Measurements from ENCODE around the gene MUC22.
"Not testable (repeated sequence)": the region's sequence is repeated elsewhere in the genome, so short reads cannot be mapped to it uniquely, and the experiment has no call there.

The MUC22 gene

GRCh38 chr6:31038559-31038958, 28.3 kb downstream of the MUC22 start:
- no peak for DNase-seq

- no peak for DNase-seq
These were observed 30.5 kb downstream of the MUC22 start for GRCh38 chr6:31040801-31041200.

- DNase-seq = no peak
These were observed 31.2 kb downstream of the MUC22 start for GRCh38 chr6:31041372-31041974.

GRCh38 chr6:31042806-31043205, 32.5 kb downstream of the MUC22 start:
- peak; percentile 45 for DNase-seq

- DNase-seq = peak in 1 of 2 donors; percentile 11
These were observed 37.8 kb downstream of the MUC22 start for GRCh38 chr6:31048099-31048498.

- no peak for DNase-seq
These were observed 39.2 kb downstream of the MUC22 start for GRCh38 chr6:31049518-31049917.

GRCh38 chr6:31053187-31053586, 42.9 kb downstream of the MUC22 start:
- DNase-seq = not testable (repeated sequence)

- DNase-seq = no peak
These were observed 43.6 kb downstream of the MUC22 start for GRCh38 chr6:31053873-31054272.

GRCh38 chr6:31055441-31055840, 45.2 kb downstream of the MUC22 start:
- no peak for DNase-seq

GRCh38 chr6:31057426-31058003, 47.2 kb downstream of the MUC22 start:
- DNase-seq = no peak

- peak; percentile 21 to 38 for DNase-seq
These were observed 48.0 kb downstream of the MUC22 start for GRCh38 chr6:31058128-31058894.

GRCh38 chr6:31060145-31060544, 49.9 kb downstream of the MUC22 start:
- no peak for DNase-seq

- no peak for DNase-seq
These were observed 53.7 kb downstream of the MUC22 start for GRCh38 chr6:31063906-31064435.

- DNase-seq = no peak
These were observed 55.3 kb downstream of the MUC22 start for GRCh38 chr6:31065556-31065955.

GRCh38 chr6:31067028-31067427, 56.8 kb downstream of the MUC22 start:
- DNase-seq = not testable (repeated sequence)

- not testable (repeated sequence) for DNase-seq
These were observed 57.8 kb downstream of the MUC22 start for GRCh38 chr6:31067891-31068668.

- peak; percentile 75 to 79 for DNase-seq
These were observed 58.5 kb downstream of the MUC22 start for GRCh38 chr6:31068669-31069340.

GRCh38 chr6:31070711-31071197, 60.5 kb downstream of the MUC22 start:
- peak in 1 of 2 donors; percentile 37 for DNase-seq

GRCh38 chr6:31074401-31074800, 64.1 kb downstream of the MUC22 start:
- DNase-seq = no peak

- no peak for DNase-seq
These were observed 65.3 kb downstream of the MUC22 start for GRCh38 chr6:31075528-31075927.

GRCh38 chr6:31076611-31077010, 66.3 kb downstream of the MUC22 start:
- no peak for DNase-seq

GRCh38 chr6:31079656-31080261, 69.5 kb downstream of the MUC22 start:
- peak; percentile 68 to 73 for DNase-seq
